ENCODE data around the gene VWDE. TPM values are rescaled to one million over a fixed set of nuclear protein-coding genes. Genes with fewer than 3 reads are reported as not detected.

The VWDE gene
- total and polyA plus RNA-seq, 2 of the 8 experiments (the other 6 are each of a cell fraction or from before 2014, with no cell fraction given), result 11.0 to 21.2 TPM

GRCh38 chr7:12294701-12295100, 109.0 kb downstream of the VWDE start (continued):
- TF ChIP-seq CHD7 (IDR thresholded peaks at IDR 0.05; ENCODE audit: insufficient replicate concordance, low read length) (no peak), POLR2AphosphoS5 (IDR thresholded peaks at IDR 0.05; ENCODE audit: low read depth, low read length) (no peak), RNF2 (IDR thresholded peaks at IDR 0.05; ENCODE audit: borderline replicate concordance, low read depth, low read length, missing control alignments, poor library complexity, severe bottlenecking) (no peak), SP2 (IDR thresholded peaks at IDR 0.05; ENCODE audit: low read length) (no peak), RXRA (IDR thresholded peaks at IDR 0.05; ENCODE audit: insufficient read depth, low read depth, low read length) (no peak), TCF12 (IDR thresholded peaks at IDR 0.05; ENCODE audit: low read depth, low read length) (no peak)

All from H1 (cell line).